Mammary epithelial cell (primary cell): ENCODE measurements around the gene SLC25A21.

ENCODE experiments used
- CTCF ChIP-seq, 2 donors: IDR thresholded peaks in 1 of 2; conservative IDR thresholded peaks in 1 of 2; 2 replicates each; pipeline ENCODE4 v1.5.1; 2011 to 2012; ENCODE audit warnings: inconsistent platforms in 2 of 2, low read length in 2 of 2, mild to moderate bottlenecking in 2 of 2, control low read depth in 1 of 2, low read depth in 1 of 2; ENCODE audit not compliant: insufficient read depth in 1 of 2; ENCODE audit errors: extremely low read depth in 1 of 2
- EZH2 ChIP-seq: IDR thresholded peaks from 2 replicates; pipeline ENCODE4 v1.6.1; 2012; ENCODE audit warnings: low read length, inconsistent platforms, borderline replicate concordance

- TF ChIP-seq EZH2: no peak
- TF ChIP-seq CTCF (conservative IDR thresholded peaks at IDR 0.05 in 1 of 2, IDR thresholded peaks at IDR 0.05 in 1 of 2; ENCODE audit: extremely low read depth in 1 of 2, insufficient read depth in 1 of 2, low read depth in 1 of 2, low read length in 2 of 2): peak in 1 of 2 donors; percentile 47
These were observed 525.6 kb downstream of the SLC25A21 start for GRCh38 chr14:36646664-36647416.
